HG02759 (cell line): Measurements from ENCODE around the gene MN1.

Experiments used
- ATAC-seq: cut with Tn5 transposase; IDR thresholded peaks from one replicate; pipeline ENCODE4 v1.9.1; 2021; ENCODE audit warnings: mild to moderate bottlenecking, moderate library complexity; ENCODE audit not compliant: unreplicated experiment

The MN1 gene

DNA sequence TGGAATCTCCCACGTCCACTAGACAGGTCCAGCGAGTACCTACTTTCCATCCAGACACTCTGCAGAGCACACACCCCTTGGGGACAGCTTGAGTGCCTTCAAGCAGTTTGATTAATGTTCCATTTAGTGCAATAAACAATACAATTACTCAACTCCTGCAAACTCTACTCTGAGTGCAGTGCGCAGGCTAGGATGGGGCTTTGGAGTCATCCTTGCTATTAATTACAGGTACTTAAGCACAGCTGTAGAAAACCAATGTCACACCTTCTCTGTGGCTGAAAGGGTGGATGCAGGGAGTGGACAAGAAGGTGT lies 82.6 kb downstream of the MN1 start:
- no peak for ATAC-seq

DNA sequence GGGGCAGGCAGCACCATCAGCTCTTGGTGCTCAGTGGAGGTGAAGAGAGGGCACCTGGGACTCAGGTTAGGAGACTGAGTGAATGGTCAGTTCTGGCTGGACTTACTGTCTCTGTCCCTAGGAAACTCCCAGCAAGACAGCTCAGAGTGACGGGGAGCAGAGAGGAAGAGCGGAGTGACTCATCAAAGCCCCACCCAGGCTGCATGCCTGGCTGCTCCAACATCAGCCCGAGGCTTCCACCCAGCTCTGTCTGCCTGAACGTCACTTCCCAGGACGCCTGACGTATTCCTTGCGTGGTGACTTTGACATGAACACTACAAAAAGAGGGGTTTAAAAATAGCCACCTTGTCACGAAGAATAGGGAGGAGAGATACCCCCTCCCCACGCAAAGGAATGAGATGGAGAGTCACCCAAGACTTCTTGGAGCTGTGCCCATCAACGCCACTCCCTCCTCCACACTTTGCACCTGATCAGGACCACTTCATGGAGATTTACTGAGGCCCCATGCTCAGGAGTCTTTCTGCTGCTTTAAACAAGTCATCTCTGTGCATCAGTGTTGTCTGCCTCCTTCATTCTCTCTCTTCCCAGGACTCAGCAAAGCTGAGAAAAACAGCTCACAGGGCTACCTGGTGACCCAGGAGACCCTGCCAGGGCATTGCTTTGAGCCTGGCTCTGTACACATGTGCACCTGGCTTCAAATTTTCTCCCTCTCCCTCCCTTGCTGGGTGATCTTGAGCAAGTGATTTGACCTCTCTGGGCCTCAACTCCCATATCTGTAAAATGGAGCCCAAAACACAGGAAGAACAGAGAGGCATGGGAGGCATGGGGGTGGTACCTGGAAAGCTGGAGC lies 83.1 kb downstream of the MN1 start:
- ATAC-seq: no peak

GRCh38 chr22:27717094-27717493 lies 84.5 kb downstream of the MN1 start:
- no peak for ATAC-seq

DNA sequence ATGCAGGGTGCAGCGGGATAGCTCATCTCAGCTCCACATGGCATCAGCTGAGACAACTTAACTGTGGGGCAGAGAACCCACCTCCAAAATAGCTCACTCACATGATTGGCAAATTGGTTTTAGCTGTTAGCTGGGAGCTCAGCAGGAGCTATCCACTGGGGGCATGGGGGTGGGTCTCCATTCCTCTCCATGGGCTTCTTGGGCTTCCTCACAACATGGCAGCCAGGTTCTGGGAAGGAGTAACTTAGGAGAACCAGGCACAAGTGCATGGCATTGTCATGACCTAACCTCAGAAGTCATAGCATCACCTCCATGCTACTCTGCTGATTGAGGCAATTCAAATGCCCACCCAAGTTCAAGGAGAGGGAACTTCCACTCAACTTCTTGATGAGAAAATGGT lies 85.5 kb downstream of the MN1 start:
- ATAC-seq: no peak

DNA sequence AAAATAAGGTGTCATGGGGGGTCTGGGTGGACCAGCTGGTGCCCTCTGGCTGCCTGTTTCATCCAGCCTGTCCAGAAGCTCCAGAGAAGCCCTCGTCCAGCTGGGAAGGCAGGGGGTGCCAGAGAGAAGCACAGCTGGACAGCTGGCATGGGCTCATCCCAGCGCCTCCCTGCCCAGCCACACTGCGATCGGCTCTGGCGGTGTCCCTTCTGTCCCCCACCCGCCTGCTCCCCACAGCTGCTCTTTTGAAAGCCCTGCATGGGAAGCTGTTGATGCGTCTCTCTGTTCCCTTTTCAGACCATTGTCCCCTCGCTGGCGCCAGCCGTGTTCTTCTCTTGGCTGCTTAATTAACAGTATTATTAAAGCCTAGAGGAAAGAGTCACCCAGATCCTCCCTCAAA lies 86.5 kb downstream of the MN1 start:
- ATAC-seq: no peak

DNA sequence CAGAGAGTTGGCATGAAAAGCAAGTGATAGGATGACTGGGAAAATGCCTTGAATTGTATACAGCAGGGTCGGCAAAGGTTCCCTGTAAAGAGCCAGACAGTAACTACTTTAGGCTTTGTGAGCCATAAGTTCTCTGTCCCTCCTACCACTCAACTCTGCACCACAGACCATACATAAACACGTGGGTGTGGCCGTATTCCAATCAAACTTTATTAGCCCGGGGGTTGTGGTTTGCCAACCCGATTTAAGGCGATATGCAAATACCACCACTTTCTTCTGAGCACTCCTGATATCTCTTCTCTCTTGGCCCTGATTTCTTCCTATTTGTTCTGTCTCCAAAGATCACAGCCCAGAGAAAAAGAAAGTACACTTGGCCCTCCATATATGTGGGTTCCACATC lies 87.5 kb downstream of the MN1 start:
- no peak for ATAC-seq

DNA sequence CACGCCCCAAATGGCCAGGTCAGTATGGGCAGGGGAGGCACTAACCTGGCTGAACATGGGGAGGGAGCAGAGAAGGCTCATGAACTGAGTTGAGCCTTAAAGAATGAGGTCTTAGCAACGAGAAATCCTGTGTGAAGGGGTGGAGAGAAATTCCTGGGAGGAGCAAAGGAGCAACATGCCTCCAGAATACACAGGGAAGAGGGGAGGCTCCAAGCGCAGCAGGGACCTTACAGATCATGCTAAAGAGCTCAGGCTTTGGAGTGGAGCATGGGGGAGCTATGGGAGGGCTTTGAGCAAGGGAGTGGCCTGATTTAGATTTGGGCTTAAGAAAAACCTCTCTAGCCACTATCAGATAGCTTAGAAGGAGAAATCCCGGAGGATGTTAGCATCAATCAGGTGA lies 88.1 kb downstream of the MN1 start:
- ATAC-seq: no peak

DNA sequence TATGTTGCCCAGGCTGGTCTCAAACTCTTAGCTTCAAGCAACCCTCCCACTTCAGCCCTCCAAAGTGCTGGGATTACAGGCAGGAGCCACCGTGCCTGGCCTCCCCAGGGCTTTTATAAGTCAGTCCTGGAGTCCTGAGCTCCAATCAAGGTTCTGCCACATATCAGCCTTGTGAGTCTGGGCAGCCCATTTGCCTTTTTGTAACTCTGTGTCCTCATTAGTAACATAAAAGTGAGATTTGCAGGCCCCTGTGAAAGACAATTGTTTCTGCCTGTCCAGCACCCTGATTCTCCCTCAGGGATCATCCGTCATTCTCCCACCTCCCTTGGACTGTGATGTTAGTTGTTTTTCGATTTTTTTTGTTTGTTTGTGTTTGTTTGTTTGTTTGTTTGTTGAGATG lies 89.8 kb downstream of the MN1 start:
- ATAC-seq: no peak

DNA sequence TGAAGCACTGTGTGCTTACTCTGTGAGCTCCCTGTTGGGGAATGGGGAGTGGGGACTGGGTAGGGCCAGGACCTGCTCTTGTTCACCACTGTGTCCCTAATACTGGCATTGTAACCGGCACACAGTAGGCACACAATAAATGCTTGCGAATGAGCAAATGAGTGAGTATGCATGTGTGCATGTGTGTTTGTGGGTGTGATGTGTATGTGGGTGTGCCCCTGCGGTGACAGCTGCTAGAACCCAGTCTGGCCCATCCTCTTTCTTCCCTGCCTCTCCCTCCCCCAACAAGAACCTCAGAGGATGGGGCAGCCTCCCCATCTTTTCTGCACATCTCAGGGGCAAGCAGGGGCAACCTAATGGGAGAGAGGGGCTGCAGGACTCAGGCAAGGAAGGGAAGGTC lies 90.5 kb downstream of the MN1 start:
- no peak for ATAC-seq

DNA sequence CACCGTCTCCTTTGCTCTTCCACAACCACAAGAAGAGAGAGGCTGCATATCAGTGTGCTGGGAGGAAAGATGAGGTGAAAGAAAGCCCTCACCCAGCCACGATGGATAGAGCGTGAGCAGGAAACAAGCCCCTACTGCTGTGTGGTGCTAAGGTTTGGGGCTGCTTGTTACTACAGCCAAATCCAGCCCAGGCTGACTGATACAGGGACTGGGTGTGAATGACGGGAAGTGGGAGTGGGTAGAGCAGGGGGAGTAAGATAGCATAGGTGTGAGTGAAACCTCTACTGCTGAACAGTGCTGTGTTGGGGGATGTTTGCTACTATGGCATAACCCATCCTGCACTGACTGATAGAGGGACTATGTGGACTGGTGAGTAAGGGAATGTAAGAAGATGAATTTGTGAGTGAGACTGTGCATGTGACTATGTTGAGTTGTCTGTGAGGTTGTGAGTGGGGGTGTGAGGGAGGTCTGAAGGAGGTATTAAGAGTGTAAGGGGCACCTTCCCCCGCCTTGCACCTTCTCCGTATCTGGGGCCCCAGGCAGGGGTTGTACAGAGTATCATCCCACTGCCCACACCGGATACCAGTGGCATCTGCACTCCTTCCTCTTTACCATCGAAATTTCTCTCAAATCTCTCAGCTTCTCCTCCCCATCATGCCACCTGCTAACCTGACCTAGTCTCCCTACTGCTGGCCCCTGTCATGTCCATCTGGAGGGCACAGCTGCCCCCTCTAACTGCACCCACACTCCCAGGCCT lies 91.5 kb downstream of the MN1 start:
- no peak for ATAC-seq

GRCh38 chr22:27706489-27706888 lies 95.1 kb downstream of the MN1 start:
- ATAC-seq: no peak

DNA sequence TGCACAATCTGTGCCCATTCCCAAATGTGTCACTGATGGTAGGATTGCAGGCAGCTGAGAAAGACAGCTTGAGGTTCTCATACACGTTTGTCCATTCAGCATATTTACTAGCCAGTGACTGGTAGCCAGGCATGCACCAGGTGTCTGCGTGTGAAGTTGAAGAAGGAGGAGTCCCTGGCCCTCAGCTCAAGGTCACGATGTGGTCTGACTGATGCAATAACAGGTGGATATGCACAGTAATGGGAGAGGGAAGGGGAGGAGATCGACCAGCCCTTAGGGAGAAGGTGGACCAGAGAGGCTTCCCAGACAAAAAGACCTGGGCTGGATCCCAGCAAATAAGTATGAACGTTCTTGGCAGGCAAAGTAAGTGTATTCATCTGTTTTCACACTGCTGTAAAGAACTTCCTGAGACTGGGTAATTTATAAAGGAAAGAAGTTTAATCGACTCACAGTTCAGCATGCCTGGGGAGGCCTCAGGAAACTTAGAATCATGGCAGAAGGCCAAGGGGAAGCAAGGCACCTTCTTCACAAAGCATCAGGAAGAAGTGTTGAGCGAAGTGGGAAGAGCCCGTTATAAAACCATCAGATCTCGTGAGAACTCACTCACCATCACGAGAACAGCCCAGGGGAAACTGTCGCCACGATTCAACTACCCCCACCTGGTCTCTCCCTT lies 96.0 kb downstream of the MN1 start:
- ATAC-seq: no peak

DNA sequence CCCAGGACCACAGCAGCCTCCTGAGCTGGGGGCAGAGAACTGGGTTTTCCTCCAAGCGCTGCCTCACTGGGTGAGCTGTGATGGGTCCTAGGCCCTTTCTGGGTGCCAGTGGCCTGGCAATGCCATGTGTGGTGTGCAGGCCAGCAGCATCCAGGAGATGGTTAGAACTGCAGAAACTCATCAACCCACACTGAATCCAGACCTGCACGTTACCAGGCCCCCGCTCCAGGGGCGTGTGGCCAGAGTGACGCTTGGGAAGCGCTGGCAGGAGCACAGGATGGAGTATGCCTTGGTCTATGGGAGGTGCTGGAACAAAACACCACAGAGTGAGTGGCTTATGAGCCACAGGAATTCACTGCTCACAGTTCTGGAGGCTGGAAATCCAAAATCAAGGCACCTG lies 97.0 kb downstream of the MN1 start:
- no peak for ATAC-seq

DNA sequence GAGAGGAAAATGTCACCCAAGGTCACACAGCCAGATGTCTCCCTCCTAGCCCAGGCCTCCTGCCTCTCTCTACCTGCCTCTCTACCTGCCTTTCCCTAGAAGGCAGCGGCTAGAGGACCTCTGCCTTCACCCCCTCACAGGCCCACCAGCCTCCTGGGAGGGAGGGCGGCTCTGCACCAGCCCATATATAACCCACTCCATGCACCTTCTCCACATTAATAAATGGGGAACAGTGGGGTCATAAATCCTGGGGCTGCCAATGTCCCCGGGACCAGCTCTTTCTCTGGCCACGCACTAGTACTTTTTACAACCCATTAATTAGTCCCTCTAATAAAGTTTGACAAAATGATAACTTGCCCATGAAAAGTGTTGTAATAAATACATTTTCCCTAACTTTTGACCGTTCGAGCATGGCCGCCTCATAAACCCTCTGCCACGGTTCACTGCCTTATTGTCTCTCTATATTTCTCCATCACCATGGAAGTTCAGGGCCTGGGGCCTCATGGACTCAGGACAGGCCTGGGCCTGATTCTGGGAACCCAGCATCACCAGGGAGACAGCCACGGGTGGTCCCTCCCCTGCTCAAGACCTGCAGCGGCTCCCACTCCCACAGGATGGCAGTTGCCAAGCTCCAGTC lies 102.1 kb downstream of the MN1 start:
- no peak for ATAC-seq

DNA sequence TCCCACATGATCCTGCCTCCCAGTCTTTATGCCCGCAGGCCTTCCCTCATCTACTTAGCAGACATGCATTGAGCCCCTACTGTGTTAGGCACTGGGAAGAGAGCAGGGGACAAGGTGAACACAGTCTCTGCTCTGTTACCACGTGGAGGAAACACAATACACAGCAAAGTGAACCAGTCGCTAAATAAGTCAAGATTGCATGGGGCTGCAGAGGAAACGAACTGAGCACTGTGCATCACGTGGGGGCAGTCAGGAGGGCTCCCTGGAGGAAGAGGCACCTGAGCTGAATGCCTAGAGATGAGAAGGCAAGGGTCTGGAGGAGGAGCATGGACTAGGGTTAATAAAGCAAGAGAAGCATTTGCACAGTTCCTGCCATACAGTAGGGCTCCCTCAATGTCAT lies 102.7 kb downstream of the MN1 start:
- no peak for ATAC-seq
